Fibroblast of gingiva (primary cell): ENCODE results near the gene ANO3.
"Not testable (repeated sequence)": the region's sequence is repeated elsewhere in the genome, so short reads cannot be mapped to it uniquely, and the experiment has no call there.

Experiments used
- DNase-seq: peaks from one replicate; pipeline ENCODE4 v3.0.0-alpha.2; 2011; ENCODE audit warnings: low read depth

The ANO3 gene

GRCh38 chr11:26331911-26332571, at the start of gene ANO3:
Gene ANO3 (plus strand): TSS chr11:26332130. CDS start chr11:26332276, 146 bp downstream.
- DNase-seq, result peak; percentile 76

DNA sequence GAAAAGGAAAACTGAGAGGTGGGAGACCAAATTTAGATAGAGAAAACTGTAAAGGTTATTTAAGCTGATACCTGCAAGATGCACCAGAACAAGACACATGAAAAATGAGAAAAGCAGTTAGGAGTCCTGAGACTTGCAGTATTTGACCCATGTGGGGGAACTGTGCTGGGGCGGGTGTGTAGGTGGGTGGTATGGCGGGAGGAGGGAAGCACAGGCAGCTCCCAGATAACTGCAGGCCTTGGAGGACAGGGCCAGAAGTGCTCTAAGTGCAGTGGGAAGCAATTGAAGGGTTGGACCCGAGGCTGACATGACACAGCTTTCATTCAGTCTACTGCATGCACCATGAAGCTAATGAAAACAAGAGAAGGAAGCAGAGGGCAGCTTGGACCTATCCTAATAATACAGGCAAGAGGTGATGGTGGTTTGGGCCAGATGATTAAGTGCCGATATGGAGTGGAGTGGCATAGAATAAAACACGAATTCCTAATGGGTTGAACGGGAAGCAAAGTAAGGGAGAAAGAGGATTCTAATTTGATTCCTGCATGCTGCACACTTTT, 48.0 kb upstream of the ANO3 start:
- DNase-seq, result no peak

DNA sequence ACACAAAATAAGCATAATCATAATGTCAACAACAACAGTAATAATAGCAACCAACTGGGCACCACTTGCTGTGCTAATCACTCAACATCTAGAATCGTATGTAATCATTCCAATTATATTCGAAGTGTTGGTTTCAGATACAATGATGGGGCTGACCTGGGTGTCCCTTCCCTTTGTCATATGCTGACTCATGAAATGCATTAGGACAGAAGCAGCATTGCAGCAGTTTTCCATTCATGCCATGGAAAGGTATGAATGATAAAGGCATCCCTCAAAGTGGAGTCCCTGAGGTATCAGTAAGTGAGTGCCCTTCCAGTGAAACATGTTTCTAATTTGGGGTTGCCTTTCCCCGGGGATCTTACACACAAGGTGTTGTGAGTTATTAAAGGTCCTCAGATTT, 46.3 kb upstream of the ANO3 start:
- no peak for DNase-seq

DNA sequence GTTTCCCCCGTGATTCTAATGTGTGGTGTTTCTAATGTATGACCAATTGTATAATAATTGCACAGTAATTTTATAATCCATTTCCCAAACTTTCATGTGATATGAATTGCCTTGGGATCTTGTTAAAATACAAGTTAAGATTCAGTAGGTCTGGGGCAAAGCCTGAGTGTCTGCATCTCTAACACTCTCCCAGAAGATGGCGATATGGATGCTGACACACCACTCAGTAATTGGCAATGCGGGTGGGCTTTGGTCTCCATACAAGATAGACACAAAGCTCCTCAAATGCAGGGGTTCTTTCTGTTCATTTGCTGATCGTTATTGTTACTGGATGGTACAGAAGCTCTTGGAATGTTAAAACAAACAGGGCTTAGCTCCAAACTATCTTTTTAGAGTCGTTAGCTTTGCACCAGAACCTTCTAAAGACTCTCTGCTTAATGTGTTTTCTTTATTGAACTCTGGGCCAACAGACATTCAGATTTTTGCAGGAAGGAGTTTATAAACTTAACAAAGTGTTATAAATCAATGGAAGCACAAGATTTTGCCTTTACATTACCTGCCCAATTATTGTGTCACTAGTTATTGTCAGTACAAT, 45.4 kb upstream of the ANO3 start:
- DNase-seq, result peak; percentile 18

- DNase-seq, result no peak
Measured at GRCh38 chr11:26287067-26287518, 44.8 kb upstream of the ANO3 start.

DNA sequence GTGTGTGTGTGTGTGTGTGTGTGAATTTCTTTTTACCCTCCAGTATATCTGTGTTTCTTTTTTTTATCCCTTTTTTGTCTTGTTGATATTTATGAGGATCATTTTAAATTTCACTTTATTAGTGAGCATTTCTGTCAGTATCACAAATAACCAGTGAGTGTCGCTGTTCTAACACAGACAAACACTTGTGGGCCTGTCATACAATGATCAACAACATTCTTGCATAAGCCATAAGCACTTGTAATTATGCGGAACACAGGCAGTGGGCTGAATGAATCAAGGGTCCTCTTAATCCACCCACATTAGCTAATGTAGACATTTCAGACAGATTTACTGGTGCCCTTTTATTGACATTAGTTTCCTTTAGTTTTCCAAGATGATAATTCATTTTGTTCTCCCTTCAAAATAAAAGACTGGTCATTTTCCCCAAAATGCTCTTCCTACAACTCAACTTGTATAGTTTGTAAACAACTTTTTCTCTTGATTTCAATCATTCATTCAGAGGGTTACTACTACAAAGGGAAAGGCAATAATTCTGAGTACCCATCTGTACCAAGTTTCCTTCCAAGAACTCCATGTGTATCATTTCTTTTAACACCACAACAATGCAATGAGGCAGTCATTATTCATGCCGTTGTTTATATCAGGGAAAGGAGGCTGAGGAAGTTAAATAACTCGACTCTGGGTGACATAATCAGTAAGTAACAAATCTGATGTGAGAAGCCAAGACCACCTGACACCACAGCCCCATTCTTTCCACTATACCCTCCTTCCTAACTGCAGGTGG, 34.5 kb upstream of the ANO3 start:
- peak; percentile 82 for DNase-seq

- not testable (repeated sequence) for DNase-seq
Measured at GRCh38 chr11:26316372-26316771, 15.6 kb upstream of the ANO3 start.

GRCh38 chr11:26319906-26320305, 12.0 kb upstream of the ANO3 start:
- DNase-seq, result peak; percentile 54

DNA sequence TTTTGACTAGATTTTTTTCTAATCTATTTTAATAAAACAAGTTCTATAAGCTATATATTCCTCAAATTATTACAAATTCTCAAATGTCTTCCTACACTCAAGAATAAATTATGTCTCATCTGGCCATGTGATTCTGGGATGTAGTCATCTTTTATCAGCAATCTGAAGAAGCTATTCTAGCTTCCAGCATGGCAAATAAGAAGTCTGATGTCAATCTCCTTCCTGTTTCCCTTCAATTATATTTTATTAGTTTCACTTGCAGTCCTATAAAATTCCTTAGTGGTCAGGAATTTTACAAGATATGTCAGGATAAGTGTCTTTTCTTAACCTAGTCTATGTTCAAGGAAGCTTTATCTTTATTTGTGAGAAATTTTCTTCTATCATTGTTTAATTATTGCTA, 10.4 kb upstream of the ANO3 start:
- no peak for DNase-seq

GRCh38 chr11:26322335-26323067, 9.4 kb upstream of the ANO3 start:
- no peak for DNase-seq

- no peak for DNase-seq
Measured at GRCh38 chr11:26323837-26324236, 8.1 kb upstream of the ANO3 start.

- DNase-seq, result no peak
Measured at GRCh38 chr11:26324270-26324669, 7.7 kb upstream of the ANO3 start.

- DNase-seq, result no peak
Measured at GRCh38 chr11:26326793-26327400, 5.0 kb upstream of the ANO3 start.

DNA sequence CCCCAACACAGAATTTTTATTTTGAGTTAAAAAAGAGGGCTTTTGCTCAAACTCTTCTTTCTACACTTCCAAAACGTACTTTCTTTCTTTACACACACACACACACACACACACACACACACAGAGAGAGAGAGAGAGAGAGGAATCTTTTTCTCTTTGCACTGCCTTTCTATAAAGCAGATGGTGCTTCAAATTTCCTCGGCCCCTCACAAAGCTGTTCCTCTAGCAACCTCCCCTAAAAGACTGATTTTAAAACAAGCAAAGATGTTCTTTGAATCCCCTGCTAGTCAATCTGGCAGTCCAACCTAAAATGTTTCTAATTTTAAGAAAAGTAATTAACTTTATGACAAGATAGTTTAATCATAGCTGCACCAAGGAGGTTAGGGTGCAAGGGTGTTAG, 2.7 kb upstream of the ANO3 start:
- DNase-seq, result no peak

DNA sequence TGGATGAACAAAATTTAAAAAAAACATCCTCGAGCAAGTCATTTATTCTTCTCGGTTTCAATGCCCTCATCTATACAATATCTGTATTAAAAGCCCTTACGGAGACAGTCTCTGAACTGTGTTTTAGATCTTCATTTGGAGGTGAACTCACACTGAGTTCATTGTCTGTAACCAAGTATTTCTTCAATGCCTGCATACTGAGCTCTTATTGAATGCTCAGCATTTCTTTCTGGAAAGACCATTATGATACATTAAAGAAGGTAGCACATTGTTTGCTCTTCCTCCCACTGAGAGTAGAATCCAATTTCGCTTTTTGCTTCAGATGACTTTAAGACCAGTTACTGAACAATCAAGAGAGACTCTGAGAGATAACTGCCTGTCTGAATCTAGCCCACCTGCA, 1.7 kb upstream of the ANO3 start:
- DNase-seq, result no peak

DNA sequence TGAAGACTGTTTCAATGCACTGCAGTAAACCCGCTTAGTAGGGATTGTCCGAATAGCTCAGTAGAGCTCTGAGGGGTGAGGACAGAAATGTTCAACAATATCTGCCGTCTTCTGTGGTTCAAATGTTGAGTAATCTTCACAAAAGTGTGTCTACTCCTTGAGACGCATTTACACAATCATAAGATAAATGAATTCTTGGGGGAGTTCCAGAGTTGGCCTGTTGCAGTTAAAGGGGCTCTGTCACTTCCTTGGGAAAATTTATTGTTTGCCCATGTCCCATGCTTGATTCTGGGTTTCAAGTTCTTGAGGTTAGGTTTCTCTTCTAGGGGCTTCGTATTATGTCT, 614 bp downstream of the ANO3 start:
- peak; percentile 27 for DNase-seq

DNA sequence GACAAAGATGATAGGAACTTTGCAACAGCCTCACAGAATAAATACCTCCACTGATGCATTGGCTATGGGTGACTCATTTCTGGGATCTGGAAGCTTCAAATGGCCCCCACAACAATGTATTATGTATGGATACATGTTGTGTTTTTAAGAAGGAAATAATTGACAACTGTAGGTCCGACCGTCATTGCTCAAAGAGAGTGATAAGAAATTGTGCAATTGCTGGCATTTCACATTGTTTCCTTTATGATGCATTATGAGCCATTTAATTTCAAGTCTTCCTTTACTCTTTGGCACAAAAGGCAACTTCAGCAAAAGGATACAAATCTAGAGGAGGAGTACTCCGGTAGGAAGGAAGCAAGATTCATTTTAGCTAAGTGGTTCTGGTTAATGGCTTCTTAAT, 2.0 kb downstream of the ANO3 start:
- DNase-seq, result peak; percentile 26

DNA sequence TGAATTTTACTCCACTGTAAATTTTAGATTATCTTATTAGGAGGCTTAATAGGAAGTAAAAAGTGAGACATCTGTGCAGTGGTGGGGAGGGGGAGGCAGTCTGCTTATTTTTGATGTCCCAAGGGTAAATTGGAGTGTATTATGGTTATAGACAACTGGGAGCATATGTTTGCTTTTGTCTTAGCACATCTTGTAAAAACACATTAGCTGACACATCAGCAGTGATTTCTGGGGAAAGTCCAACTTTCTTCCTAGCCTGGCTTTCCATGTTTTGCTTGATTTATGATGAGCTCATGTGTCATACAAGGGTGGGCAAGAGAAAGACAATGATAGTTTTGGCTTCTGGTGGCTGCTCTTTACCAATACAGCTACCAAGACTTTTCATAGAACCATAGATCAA, 4.0 kb downstream of the ANO3 start:
- peak; percentile 20 for DNase-seq

DNA sequence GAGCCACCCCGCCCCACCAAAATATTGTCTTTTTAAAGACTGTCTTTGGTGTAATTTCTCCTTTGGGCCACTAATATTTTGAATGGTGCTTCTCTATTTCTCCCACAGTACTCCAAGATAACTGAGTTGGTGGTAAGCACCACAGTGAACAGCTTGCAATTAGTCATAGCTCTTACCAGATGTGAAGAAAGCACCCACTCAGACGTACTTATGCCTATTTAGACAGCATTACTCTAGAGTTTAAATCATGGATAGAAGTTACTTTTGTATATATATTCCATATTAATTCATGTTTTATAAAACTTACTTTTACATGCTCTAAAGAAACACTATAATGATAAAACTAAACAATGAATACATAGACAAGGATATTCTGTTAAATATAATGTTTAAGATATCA, 12.7 kb downstream of the ANO3 start:
- peak; percentile 13 for DNase-seq

GRCh38 chr11:26348776-26349175, 16.8 kb downstream of the ANO3 start:
- peak; percentile 71 for DNase-seq

GRCh38 chr11:26350002-26350401, 18.1 kb downstream of the ANO3 start:
- no peak for DNase-seq

DNA sequence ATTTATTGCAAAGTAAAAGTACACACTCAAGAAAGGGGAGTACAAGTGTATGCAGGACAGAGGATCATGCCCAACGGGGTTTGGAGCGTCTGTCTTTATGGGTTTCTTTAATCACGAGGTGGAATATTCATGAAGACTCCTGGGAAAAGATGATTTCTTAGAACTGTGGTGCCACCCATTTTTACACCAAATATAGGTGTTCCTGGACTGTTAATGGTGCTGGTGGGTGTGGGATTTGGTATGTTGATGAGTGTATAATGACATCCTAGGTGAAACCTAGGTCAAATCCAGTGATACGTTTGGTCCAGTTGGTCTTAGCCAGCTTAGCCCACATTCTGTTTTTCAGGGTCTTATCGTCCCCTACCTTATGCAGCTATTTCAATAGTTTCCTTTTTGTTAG, 21.1 kb downstream of the ANO3 start:
- no peak for DNase-seq
